ENCODE data around the gene CCP110. TPM values are rescaled to one million over a fixed set of nuclear protein-coding genes. Genes with fewer than 3 reads are reported as not detected.

The CCP110 gene
- total and polyA plus RNA-seq, 2 of the 13 experiments (the other 11 are each of a cell fraction or from before 2014, with no cell fraction given), result 10.0 to 11.1 TPM

DNA sequence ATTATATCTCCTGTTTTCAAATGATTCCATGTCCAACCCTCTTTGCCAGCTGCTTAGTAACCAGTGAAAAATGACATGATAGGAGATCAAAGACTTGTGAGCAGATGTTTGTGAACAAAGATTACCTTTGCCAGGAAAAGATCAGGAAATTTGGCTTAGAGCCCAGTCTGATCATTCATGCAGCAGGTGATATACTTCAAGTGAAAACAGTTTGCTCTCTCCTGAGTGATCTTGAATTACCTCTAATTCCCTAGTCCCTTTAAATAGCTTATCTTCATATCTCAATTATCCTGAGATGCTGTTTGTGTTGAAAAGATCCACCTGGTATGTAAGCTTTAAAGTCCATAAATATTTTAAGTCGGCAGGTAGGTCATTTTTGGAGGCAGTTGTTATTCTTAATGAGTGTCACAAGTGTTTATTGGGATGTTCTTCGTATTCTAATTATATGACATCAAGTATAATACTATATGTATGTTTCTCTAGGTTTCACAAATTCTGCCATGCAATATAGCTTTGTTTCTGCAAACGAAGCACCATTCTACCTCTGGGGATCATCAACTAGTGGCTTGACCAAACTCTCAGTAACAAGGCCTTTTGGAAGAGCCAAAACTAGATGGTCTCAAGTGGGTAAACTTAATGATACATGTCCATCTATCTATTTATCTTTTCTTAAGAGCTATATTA is 18.5 kb downstream of the CCP110 start (continued):
- TF ChIP-seq, protein P1, sequence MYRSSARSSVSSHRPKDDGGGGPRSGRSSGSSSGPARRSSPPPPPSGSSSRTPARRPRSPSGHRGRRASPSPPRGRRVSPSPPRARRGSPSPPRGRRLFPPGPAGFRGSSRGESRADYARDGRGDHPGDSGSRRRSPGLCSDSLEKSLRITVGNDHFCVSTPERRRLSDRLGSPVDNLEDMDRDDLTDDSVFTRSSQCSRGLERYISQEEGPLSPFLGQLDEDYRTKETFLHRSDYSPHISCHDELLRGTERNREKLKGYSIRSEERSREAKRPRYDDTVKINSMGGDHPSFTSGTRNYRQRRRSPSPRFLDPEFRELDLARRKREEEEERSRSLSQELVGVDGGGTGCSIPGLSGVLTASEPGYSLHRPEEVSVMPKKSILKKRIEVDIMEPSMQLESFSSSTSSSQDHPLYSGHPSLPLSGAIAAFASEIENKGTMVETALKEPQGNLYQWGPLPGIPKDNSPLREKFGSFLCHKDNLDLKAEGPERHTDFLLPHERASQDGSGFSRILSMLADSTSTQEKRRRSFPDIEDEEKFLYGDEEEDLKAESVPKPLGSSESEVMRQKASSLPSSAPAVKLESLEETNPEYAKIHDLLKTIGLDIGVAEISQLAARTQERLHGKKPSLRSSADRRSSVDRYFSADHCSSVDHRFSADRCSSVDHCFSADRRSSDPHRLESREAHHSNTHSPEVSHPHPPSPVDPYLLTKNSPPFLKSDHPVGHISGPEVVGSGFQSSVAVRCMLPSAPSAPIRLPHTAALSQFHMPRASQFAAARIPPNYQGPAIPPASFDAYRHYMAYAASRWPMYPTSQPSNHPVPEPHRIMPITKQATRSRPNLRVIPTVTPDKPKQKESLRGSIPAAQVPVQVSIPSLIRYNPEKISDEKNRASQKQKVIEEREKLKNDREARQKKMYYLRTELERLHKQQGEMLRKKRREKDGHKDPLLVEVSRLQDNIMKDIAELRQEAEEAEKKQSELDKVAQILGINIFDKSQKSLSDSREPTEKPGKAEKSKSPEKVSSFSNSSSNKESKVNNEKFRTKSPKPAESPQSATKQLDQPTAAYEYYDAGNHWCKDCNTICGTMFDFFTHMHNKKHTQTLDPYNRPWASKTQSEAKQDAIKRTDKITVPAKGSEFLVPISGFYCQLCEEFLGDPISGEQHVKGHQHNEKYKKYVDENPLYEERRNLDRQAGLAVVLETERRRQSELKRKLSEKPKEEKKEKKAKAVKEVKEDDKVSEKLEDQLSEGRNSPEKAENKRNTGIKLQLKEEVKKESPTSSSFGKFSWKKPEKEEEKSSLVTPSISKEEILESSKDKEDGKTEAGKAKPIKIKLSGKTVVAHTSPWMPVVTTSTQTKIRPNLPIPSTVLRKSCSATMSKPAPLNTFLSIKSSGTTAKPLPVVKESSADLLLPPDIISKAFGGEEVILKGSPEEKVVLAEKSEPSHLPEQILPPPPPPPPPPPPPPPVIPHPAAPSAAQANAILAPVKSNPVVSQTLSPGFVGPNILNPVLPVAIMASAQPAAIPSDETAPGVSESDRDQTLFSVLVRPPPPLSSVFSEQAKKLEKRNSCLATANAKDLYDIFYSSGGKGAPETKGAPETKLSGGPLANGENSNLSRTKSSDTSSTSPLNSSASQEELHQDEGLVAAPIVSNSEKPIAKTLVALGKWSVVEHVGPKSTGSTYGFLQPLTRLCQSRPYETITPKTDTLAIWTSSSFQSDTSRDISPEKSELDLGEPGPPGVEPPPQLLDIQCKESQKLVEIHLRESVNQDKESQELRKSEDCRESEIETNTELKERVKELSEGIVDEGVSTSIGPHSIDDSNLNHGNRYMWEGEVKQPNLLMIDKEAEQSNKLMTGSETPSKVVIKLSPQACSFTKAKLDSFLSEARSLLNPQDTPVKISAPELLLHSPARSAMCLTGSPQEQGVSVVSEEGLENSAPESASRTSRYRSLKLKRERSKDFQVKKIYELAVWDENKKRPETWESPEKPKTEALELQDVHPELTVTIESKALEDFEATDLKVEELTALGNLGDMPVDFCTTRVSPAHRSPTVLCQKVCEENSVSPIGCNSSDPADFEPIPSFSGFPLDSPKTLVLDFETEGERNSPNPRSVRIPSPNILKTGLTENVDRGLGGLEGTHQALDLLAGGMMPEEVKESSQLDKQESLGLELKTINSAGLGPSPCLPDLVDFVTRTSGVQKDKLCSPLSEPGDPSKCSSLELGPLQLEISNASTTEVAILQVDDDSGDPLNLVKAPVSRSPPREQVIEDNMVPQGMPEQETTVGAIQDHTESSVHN (CRISPR knock-in tag; IDR thresholded peaks at IDR 0.05), result no peak
- TF ChIP-seq TAF1 (CRISPR knock-in tag; IDR thresholded peaks at IDR 0.05) (no peak), ZNF546 (CRISPR knock-in tag; conservative IDR thresholded peaks at IDR 0.05) (no peak), ZSCAN25 (CRISPR knock-in tag; IDR thresholded peaks at IDR 0.05) (no peak), HMG20B (CRISPR knock-in tag; conservative IDR thresholded peaks at IDR 0.05) (peak; percentile 87), CEBPG (CRISPR knock-in tag; IDR thresholded peaks at IDR 0.05) (peak; percentile 64), BRCA1 (CRISPR knock-in tag; IDR thresholded peaks at IDR 0.05) (no peak), NFE2 (CRISPR knock-in tag; IDR thresholded peaks at IDR 0.05) (no peak), ZNF589 (CRISPR knock-in tag; conservative IDR thresholded peaks at IDR 0.05) (no peak), AHR (CRISPR knock-in tag; IDR thresholded peaks at IDR 0.05) (no peak)
- TF ChIP-seq, protein P2, sequence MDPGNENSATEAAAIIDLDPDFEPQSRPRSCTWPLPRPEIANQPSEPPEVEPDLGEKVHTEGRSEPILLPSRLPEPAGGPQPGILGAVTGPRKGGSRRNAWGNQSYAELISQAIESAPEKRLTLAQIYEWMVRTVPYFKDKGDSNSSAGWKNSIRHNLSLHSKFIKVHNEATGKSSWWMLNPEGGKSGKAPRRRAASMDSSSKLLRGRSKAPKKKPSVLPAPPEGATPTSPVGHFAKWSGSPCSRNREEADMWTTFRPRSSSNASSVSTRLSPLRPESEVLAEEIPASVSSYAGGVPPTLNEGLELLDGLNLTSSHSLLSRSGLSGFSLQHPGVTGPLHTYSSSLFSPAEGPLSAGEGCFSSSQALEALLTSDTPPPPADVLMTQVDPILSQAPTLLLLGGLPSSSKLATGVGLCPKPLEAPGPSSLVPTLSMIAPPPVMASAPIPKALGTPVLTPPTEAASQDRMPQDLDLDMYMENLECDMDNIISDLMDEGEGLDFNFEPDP (CRISPR knock-in tag; conservative IDR thresholded peaks at IDR 0.05), result no peak
- TF ChIP-seq, protein P3, sequence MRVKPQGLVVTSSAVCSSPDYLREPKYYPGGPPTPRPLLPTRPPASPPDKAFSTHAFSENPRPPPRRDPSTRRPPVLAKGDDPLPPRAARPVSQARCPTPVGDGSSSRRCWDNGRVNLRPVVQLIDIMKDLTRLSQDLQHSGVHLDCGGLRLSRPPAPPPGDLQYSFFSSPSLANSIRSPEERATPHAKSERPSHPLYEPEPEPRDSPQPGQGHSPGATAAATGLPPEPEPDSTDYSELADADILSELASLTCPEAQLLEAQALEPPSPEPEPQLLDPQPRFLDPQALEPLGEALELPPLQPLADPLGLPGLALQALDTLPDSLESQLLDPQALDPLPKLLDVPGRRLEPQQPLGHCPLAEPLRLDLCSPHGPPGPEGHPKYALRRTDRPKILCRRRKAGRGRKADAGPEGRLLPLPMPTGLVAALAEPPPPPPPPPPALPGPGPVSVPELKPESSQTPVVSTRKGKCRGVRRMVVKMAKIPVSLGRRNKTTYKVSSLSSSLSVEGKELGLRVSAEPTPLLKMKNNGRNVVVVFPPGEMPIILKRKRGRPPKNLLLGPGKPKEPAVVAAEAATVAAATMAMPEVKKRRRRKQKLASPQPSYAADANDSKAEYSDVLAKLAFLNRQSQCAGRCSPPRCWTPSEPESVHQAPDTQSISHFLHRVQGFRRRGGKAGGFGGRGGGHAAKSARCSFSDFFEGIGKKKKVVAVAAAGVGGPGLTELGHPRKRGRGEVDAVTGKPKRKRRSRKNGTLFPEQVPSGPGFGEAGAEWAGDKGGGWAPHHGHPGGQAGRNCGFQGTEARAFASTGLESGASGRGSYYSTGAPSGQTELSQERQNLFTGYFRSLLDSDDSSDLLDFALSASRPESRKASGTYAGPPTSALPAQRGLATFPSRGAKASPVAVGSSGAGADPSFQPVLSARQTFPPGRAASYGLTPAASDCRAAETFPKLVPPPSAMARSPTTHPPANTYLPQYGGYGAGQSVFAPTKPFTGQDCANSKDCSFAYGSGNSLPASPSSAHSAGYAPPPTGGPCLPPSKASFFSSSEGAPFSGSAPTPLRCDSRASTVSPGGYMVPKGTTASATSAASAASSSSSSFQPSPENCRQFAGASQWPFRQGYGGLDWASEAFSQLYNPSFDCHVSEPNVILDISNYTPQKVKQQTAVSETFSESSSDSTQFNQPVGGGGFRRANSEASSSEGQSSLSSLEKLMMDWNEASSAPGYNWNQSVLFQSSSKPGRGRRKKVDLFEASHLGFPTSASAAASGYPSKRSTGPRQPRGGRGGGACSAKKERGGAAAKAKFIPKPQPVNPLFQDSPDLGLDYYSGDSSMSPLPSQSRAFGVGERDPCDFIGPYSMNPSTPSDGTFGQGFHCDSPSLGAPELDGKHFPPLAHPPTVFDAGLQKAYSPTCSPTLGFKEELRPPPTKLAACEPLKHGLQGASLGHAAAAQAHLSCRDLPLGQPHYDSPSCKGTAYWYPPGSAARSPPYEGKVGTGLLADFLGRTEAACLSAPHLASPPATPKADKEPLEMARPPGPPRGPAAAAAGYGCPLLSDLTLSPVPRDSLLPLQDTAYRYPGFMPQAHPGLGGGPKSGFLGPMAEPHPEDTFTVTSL (CRISPR knock-in tag; IDR thresholded peaks at IDR 0.05; ENCODE audit: borderline replicate concordance), result peak; percentile 99
- TF ChIP-seq, protein P4, sequence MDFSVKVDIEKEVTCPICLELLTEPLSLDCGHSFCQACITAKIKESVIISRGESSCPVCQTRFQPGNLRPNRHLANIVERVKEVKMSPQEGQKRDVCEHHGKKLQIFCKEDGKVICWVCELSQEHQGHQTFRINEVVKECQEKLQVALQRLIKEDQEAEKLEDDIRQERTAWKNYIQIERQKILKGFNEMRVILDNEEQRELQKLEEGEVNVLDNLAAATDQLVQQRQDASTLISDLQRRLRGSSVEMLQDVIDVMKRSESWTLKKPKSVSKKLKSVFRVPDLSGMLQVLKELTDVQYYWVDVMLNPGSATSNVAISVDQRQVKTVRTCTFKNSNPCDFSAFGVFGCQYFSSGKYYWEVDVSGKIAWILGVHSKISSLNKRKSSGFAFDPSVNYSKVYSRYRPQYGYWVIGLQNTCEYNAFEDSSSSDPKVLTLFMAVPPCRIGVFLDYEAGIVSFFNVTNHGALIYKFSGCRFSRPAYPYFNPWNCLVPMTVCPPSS (IDR thresholded peaks at IDR 0.05), result no peak
